ENCODE results near the gene AIDA.

Gene AIDA

GRCh38 chr1:222652676-222653075 lies 59.6 kb downstream of the AIDA start:
- peaks cover 66% of the 10 kb centered on the region for H3K4me1 Mint-ChIP-seq
- H3K9me3 Mint-ChIP-seq = no peaks in the 10 kb centered on the region
- CTCF ChIA-PET = interaction anchor here (1.1 to 1.5 kb wide), 4 partner anchors 12 to 80 kb away, joined by 3 to 5 read pairs (median 4); partner anchors contain the start of genes AIDA and BROX
- H3K27me3 Mint-ChIP-seq = no peaks in the 10 kb centered on the region
- peak overlapping the region; percentile 96 for H3K27ac Mint-ChIP-seq
- no peak overlapping the region for H3K4me3 Mint-ChIP-seq
- peaks cover 75% of the 10 kb centered on the region for H3K36me3 Mint-ChIP-seq
- no peak for DNase-seq

- H3K9me3 Mint-ChIP-seq = no peaks in the 10 kb centered on the region
- peak overlapping the region; percentile 99 for H3K4me3 Mint-ChIP-seq
- CTCF ChIA-PET = interaction anchor here (1.0 kb wide), 1 partner anchor 11 kb away, joined by 3 read pairs; no protein-coding TSS in a partner anchor
- H3K4me1 Mint-ChIP-seq = peaks cover 31% of the 10 kb centered on the region
- H3K36me3 Mint-ChIP-seq = peaks cover 24% of the 10 kb centered on the region
- no peaks in the 10 kb centered on the region for H3K27me3 Mint-ChIP-seq
- no peak for DNase-seq
- peak overlapping the region; percentile 96 for H3K27ac Mint-ChIP-seq
These were observed 67.7 kb downstream of the AIDA start for GRCh38 chr1:222644636-222644980.

- Mint-ChIP-seq H3K9me3 (no peaks in the 10 kb centered on the region), H3K4me1 (peaks cover 31% of the 10 kb centered on the region), H3K27ac (peak overlapping the region; percentile 96), H3K36me3 (peaks cover 26% of the 10 kb centered on the region), H3K4me3 (peak overlapping the region; percentile 99), H3K27me3 (no peaks in the 10 kb centered on the region)
- DNase-seq = peak; percentile 99
- CTCF ChIA-PET = no interaction called here
These were observed 68.2 kb downstream of the AIDA start for GRCh38 chr1:222643938-222644635.

GRCh38 chr1:222643606-222643937 lies 68.7 kb downstream of the AIDA start:
- H3K27me3 Mint-ChIP-seq = no peaks in the 10 kb centered on the region
- H3K9me3 Mint-ChIP-seq = no peaks in the 10 kb centered on the region
- peaks cover 31% of the 10 kb centered on the region for H3K4me1 Mint-ChIP-seq
- CTCF ChIA-PET = interaction anchor here (1.0 kb wide), 1 partner anchor 9 kb away, joined by 3 read pairs; no protein-coding TSS in a partner anchor
- peaks cover 28% of the 10 kb centered on the region for H3K36me3 Mint-ChIP-seq
- H3K4me3 Mint-ChIP-seq = peak overlapping the region; percentile 99
- H3K27ac Mint-ChIP-seq = peak overlapping the region; percentile 96
- no peak for DNase-seq

GRCh38 chr1:222642468-222642867 lies 69.8 kb downstream of the AIDA start:
- Mint-ChIP-seq H3K4me3 (peak overlapping the region; percentile 14), H3K4me1 (peaks cover 31% of the 10 kb centered on the region), H3K27ac (peak overlapping the region; percentile 16), H3K27me3 (no peaks in the 10 kb centered on the region), H3K9me3 (no peaks in the 10 kb centered on the region), H3K36me3 (peaks cover 25% of the 10 kb centered on the region)
- CTCF ChIA-PET = interaction anchor here (1.0 kb wide), 1 partner anchor 8 kb away, joined by 3 read pairs; no protein-coding TSS in a partner anchor
- no peak for DNase-seq

GRCh38 chr1:222641269-222641948 lies 70.9 kb downstream of the AIDA start:
- Mint-ChIP-seq H3K9me3 (no peaks in the 10 kb centered on the region), H3K27me3 (no peaks in the 10 kb centered on the region), H3K4me1 (peaks cover 31% of the 10 kb centered on the region), H3K4me3 (no peak overlapping the region), H3K27ac (no peak overlapping the region), H3K36me3 (peaks cover 27% of the 10 kb centered on the region)
- CTCF ChIA-PET = interaction anchor here (1.3 kb wide), 1 partner anchor 9 kb away, joined by 3 read pairs; no protein-coding TSS in a partner anchor
- no peak for DNase-seq

GRCh38 chr1:222634180-222635013 lies 77.9 kb downstream of the AIDA start:
- Mint-ChIP-seq H3K27ac (peak overlapping the region; percentile 65), H3K4me3 (no peak overlapping the region), H3K27me3 (no peaks in the 10 kb centered on the region), H3K36me3 (peaks cover 30% of the 10 kb centered on the region), H3K4me1 (peaks cover 10% of the 10 kb centered on the region), H3K9me3 (no peaks in the 10 kb centered on the region)
- peak; percentile 78 for DNase-seq
- CTCF ChIA-PET = interaction anchor here (0.8 to 2.6 kb wide), 20 partner anchors 9 to 456 kb away, joined by 3 to 31 read pairs (median 4); partner anchors contain the start of gene TAF1A

GRCh38 chr1:222632749-222633148 lies 79.5 kb downstream of the AIDA start:
- Mint-ChIP-seq H3K27me3 (no peaks in the 10 kb centered on the region), H3K4me1 (peaks cover 10% of the 10 kb centered on the region), H3K4me3 (no peak overlapping the region), H3K27ac (no peak overlapping the region), H3K36me3 (peaks cover 31% of the 10 kb centered on the region), H3K9me3 (no peaks in the 10 kb centered on the region)
- CTCF ChIA-PET = interaction anchor here (0.7 to 2.6 kb wide), 4 partner anchors 9 to 171 kb away, joined by 3 to 31 read pairs (median 10); no protein-coding TSS in a partner anchor
- no peak for DNase-seq

- CTCF ChIA-PET = interaction anchor here (0.7 to 1.2 kb wide), 2 partner anchors 10 to 170 kb away, joined by 3 read pairs; no protein-coding TSS in a partner anchor
- no peaks in the 10 kb centered on the region for H3K9me3 Mint-ChIP-seq
- no peak for DNase-seq
- no peak overlapping the region for H3K27ac Mint-ChIP-seq
- H3K27me3 Mint-ChIP-seq = no peaks in the 10 kb centered on the region
- H3K4me3 Mint-ChIP-seq = no peak overlapping the region
- H3K4me1 Mint-ChIP-seq = peaks cover 10% of the 10 kb centered on the region
- H3K36me3 Mint-ChIP-seq = peaks cover 33% of the 10 kb centered on the region
These were observed 80.6 kb downstream of the AIDA start for GRCh38 chr1:222631611-222632208.

- H3K4me3 Mint-ChIP-seq = no peak overlapping the region
- no peak for DNase-seq
- no peaks in the 10 kb centered on the region for H3K9me3 Mint-ChIP-seq
- CTCF ChIA-PET = no interaction called here
- H3K4me1 Mint-ChIP-seq = peaks cover 10% of the 10 kb centered on the region
- H3K36me3 Mint-ChIP-seq = peaks cover 37% of the 10 kb centered on the region
- no peaks in the 10 kb centered on the region for H3K27me3 Mint-ChIP-seq
- no peak overlapping the region for H3K27ac Mint-ChIP-seq
These were observed 82.3 kb downstream of the AIDA start for GRCh38 chr1:222629921-222630535.

GRCh38 chr1:222627232-222627631 lies 85.1 kb downstream of the AIDA start:
- H3K36me3 Mint-ChIP-seq = peaks cover 44% of the 10 kb centered on the region
- H3K27ac Mint-ChIP-seq = no peak overlapping the region
- CTCF ChIA-PET = no interaction called here
- H3K4me1 Mint-ChIP-seq = no peaks in the 10 kb centered on the region
- no peak for DNase-seq
- H3K9me3 Mint-ChIP-seq = no peaks in the 10 kb centered on the region
- no peaks in the 10 kb centered on the region for H3K27me3 Mint-ChIP-seq
- no peak overlapping the region for H3K4me3 Mint-ChIP-seq

- Mint-ChIP-seq H3K4me1 (peaks cover 19% of the 10 kb centered on the region), H3K4me3 (no peak overlapping the region), H3K36me3 (peaks cover 52% of the 10 kb centered on the region), H3K9me3 (no peaks in the 10 kb centered on the region), H3K27me3 (no peaks in the 10 kb centered on the region), H3K27ac (no peak overlapping the region)
- CTCF ChIA-PET = interaction anchor here (2.9 kb wide), 1 partner anchor 10 kb away, joined by 11 read pairs; no protein-coding TSS in a partner anchor
- DNase-seq = no peak
These were observed 88.1 kb downstream of the AIDA start for GRCh38 chr1:222624214-222624613.

- H3K36me3 Mint-ChIP-seq = peaks cover 51% of the 10 kb centered on the region
- no peak overlapping the region for H3K4me3 Mint-ChIP-seq
- peaks cover 24% of the 10 kb centered on the region for H3K4me1 Mint-ChIP-seq
- no peaks in the 10 kb centered on the region for H3K9me3 Mint-ChIP-seq
- DNase-seq = no peak
- H3K27ac Mint-ChIP-seq = no peak overlapping the region
- H3K27me3 Mint-ChIP-seq = peaks cover 7% of the 10 kb centered on the region
- CTCF ChIA-PET = interaction anchor here (2.9 kb wide), 1 partner anchor 11 kb away, joined by 11 read pairs; no protein-coding TSS in a partner anchor
These were observed 88.8 kb downstream of the AIDA start for GRCh38 chr1:222623458-222623857.

Data from activated naive CD4-positive, alpha-beta T cell treated with anti-CD3 and anti-CD28 coated beads, Interleukin-2, amount 10 ng/mL, durations not matched to agents 7 days and 5 days (primary cell).